ENCODE results near the gene EEIG2. TPM values are rescaled to one million over a fixed set of nuclear protein-coding genes. Genes with fewer than 3 reads are reported as not detected.

Gene EEIG2
- total and polyA plus RNA-seq, 9 of the 15 experiments (the other 6 are each of a cell fraction or from before 2014, with no cell fraction given), result 6.1 to 26.9 (median 15.2) TPM

- Histone ChIP-seq H3K9me1 (ENCODE audit: control insufficient read depth, insufficient read depth, low read length) (no peaks in the 10 kb centered on the region), H3K4me2 (ENCODE audit: insufficient read depth, low read length) (no peak overlapping the region), H3K4me3 (no peak overlapping the region), H3K9me3 (replicated peaks; ENCODE audit: control insufficient read depth, insufficient read depth, low read depth, low read length) (no peaks in the 10 kb centered on the region), H3K36me3 (ENCODE audit: control insufficient read depth, insufficient read depth, low read length) (no peaks in the 10 kb centered on the region), H3K79me2 (ENCODE audit: control insufficient read depth, insufficient read depth, low read length) (peaks cover 13% of the 10 kb centered on the region), H4K20me1 (replicated peaks; ENCODE audit: control insufficient read depth, insufficient read depth, low read length) (no peaks in the 10 kb centered on the region), H3K4me1 (replicated peaks in 1 of 2; ENCODE audit: control insufficient read depth in 2 of 2, insufficient read depth in 2 of 2, low read length in 2 of 2) (peaks cover 12 to 36% of the 10 kb centered on the region in 2 experiments), H3K9ac (ENCODE audit: insufficient read depth in 1 of 2, low read depth in 2 of 2, low read length in 2 of 2) (no peak overlapping the region), H3K27ac (ENCODE audit: extremely low read depth, low read depth, low read length) (no peak overlapping the region), H2AFZ (ENCODE audit: low read depth, low read length) (peak overlapping the region; percentile 79), H3K27me3 (ENCODE audit: control insufficient read depth in 2 of 2, insufficient read depth in 2 of 2, low read length in 2 of 2) (no peaks in the 10 kb centered on the region)
- ChIA-PET POLR2A (interaction anchor here (1.3 to 1.4 kb wide), 2 partner anchors 14 kb away, joined by 3 to 7 read pairs; no protein-coding TSS in a partner anchor), CTCF (ENCODE audit: low intra/inter-chr PET ratio) (no interaction called here)
- no peak for ATAC-seq
- BruUV-seq (replicated peaks), result no TSS peak
- intact Hi-C loops (cut with micrococcal nuclease) (no loop called here), in situ Hi-C loops (cut with MboI) (no loop called here)
- FAIRE-seq, result no peak
- DNase-seq (ENCODE audit: extremely low read depth in 1 of 4, low spot score in 3 of 4), result no peak
- WGBS (ENCODE audit: insufficient coverage, low coverage, missing lambda C conversion rate), result 56% methylated on average over 4 of the region's 4 CpGs
- TF ChIP-seq DDX20 (tag; IDR thresholded peaks at IDR 0.05; ENCODE audit: low read depth) (no peak), CBX8 (IDR thresholded peaks at IDR 0.05; ENCODE audit: borderline replicate concordance, extremely low read depth, low read depth, low read length, poor library complexity, severe bottlenecking) (no peak), GABPA (tag; conservative IDR thresholded peaks at IDR 0.05; ENCODE audit: low read depth) (peak; percentile 72), ZBTB11 (CRISPR knock-in tag; IDR thresholded peaks at IDR 0.05) (peak in 2 of 3 experiments; percentile 60 to 93; a peak in 3 of 6 replicates), GABPB1 (CRISPR knock-in tag; IDR thresholded peaks at IDR 0.05) (peak; percentile 44; the same call in 1 of the 2 replicates), ZNF263 (CRISPR knock-in tag; IDR thresholded peaks at IDR 0.05; ENCODE audit: borderline replicate concordance) (no peak), ESRRA (IDR thresholded peaks at IDR 0.05; ENCODE audit: borderline replicate concordance, low read depth) (peak; percentile 14; the same call in 1 of the 2 replicates), ZBTB40 (IDR thresholded peaks at IDR 0.05) (0 out of 2 replicates have a peak, but pooled peaks have one; percentile 29), ZBTB40 (CRISPR knock-in tag; IDR thresholded peaks at IDR 0.05) (no peak)
These were observed 3.4 kb upstream of the EEIG2 start for GRCh38 chr1:108556499-108556898.

Data from K562 (cell line).